Stimulated activated CD4-positive, alpha-beta T cell treated with anti-CD3 and anti-CD28 coated beads, Interleukin-15, amount 100 ng/mL, for 48 hours (primary cell): ENCODE data around the gene CCAR1.
"Not testable (repeated sequence)": the region's sequence is repeated elsewhere in the genome, so short reads cannot be mapped to it uniquely, and the experiment has no call there.

ENCODE experiments used
- DNase-seq, 2 donors: peaks; one replicate each; pipeline ENCODE4 v3.0.0-alpha.2; 2020; ENCODE audit warnings: low read depth in 2 of 2

CCAR1 gene

GRCh38 chr10:68828833-68829232 lies 107.8 kb downstream of the CCAR1 start:
- no peak for DNase-seq

- DNase-seq: no peak
Observed at GRCh38 chr10:68829521-68829920, 108.5 kb downstream of the CCAR1 start.

GRCh38 chr10:68829952-68830351 lies 108.9 kb downstream of the CCAR1 start:
- no peak for DNase-seq

GRCh38 chr10:68831961-68832455 lies 111.0 kb downstream of the CCAR1 start:
- DNase-seq: no peak

- no peak for DNase-seq
Observed at GRCh38 chr10:68832601-68833000, 111.6 kb downstream of the CCAR1 start.

- DNase-seq: no peak
Observed at GRCh38 chr10:68837626-68838322, 116.7 kb downstream of the CCAR1 start.

GRCh38 chr10:68840650-68841049 lies 119.6 kb downstream of the CCAR1 start:
- DNase-seq: not testable (repeated sequence)
